ENCODE data around the gene GCHFR. TPM values are rescaled to one million over a fixed set of nuclear protein-coding genes. Genes with fewer than 3 reads are reported as not detected.

Gene GCHFR
- total RNA-seq, 8 experiments from 2014 or later, result 1.5 to 26.2 (median 6.2) TPM

DNA sequence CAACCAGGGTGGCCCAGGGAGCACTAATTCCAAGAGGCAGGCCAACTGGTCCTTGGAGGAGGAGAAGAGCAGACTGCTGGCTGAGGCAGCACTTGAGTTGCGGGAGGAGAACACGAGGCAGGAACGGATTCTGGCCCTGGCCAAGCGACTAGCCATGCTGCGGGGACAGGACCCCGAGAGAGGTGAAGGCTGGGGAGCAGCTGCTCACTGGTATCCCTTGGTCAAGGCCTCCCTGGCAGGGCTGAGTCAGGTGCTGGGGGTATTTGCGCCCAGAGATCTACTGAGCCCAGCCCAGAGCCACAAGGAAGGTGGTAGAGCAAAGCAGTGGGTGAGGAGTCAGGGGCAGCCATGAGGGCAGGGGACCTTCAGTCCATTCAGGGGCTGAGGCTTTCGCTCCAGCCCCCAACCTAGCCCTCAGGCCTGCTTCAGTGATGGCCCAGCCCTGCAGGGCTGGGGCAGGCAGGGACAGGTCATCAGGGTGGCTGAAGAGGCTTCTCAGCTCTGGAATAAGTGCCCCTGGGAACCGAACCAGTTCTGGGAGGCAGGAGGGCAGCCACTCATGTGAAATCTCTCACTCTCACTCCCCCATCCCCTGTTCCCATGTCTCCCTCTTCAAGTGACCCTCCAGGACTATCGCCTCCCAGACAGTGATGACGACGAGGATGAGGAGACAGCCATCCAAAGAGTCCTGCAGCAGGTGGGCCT, 49.0 kb downstream of the GCHFR start:
- WGBS, 10 experiments, result 86 to 95% (median 91%) methylated on average over 1 to 6 of the region's 12 CpGs; no CpG with 5 or more reads in 6 of the 10 experiments
- Histone ChIP-seq H3K27ac (no peak overlapping the region), H3K4me1 (replicated peaks in 1 of 2) (no peaks in the 10 kb centered on the region), H3K4me3 (no peak overlapping the region)
- in situ Hi-C loops (cut with MboI; ENCODE audit: low pct_unique_long_range_greater_than_20kb in 2 of 9, low sequenced_read_pairs in 9 of 9, unreplicated experiment in 9 of 9), result no loop called here
- no peak for ATAC-seq (replicated peaks in 6 of 8)

DNA sequence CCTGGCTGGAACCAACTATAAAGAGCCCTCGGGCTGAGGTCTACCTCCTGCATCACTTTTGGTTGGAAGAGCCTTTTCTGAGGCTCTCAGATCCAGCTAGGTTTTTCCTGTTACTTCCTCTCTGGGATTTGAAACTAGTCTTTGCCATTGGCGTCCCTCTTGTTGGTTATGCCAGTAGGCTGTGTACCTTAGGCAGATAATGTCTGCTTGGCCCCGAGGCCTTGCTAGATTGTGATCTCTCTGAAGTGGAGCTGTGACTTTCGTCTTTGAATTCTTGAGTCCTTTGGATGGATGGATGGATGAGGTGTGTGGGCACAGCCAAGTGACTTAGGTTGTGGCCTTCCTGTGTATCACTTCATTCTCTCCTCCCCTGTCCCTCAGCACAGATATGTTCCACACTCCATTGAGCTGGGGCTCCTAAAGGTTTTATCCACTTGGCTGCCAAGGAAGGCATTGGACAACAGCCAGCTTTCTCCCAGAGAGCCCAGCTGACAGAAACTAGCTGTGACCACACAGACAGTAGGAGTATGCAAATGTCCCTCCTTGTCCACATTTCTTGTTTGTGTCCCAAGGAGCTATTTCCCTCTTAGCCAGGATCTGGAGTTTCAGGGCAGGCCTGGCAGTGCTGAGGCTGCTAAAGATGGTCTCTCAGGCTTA, 51.3 kb downstream of the GCHFR start:
- Histone ChIP-seq H3K4me1 (replicated peaks in 1 of 2) (no peaks in the 10 kb centered on the region), H3K27ac (no peak overlapping the region), H3K4me3 (no peak overlapping the region)
- in situ Hi-C loops (cut with MboI; ENCODE audit: low pct_unique_long_range_greater_than_20kb in 2 of 9, low sequenced_read_pairs in 9 of 9, unreplicated experiment in 9 of 9), result no loop called here
- ATAC-seq (replicated peaks in 6 of 8), result peak in 5 of 8 experiments; percentile 33 to 86 (median 46)
- WGBS, 10 experiments, result 80 to 100% (median 90%) methylated on average over 1 to 4 of the region's 4 CpGs; no CpG with 5 or more reads in 5 of the 10 experiments

Other genes starting within 250 kb of the GCHFR start
- 10 to 100 TPM; 13.9 to 34.6 (median 21.1) TPM for gene CCDC32, start 199.0 kb upstream of the GCHFR start, total RNA-seq
- gene RPUSD2, start 194.8 kb upstream of the GCHFR start, total RNA-seq, result 10 to 100 TPM in 6 of 8 experiments, 1 to 10 TPM in 2; 8.5 to 12.6 (median 11.1) TPM
- gene KNL1, start 169.8 kb upstream of the GCHFR start, total RNA-seq, result 10 to 100 TPM in 3 of 8 experiments, 1 to 10 TPM in 4, under 1 TPM in 1; 0.61 to 21.4 (median 1.6) TPM
- 1 to 10 TPM in 3 of 8 experiments, under 1 TPM in 5; 0.46 to 9.0 (median 0.76) TPM for gene RAD51, start 68.9 kb upstream of the GCHFR start, total RNA-seq
- 10 to 100 TPM; 17.6 to 29.3 (median 23.9) TPM for gene RMDN3, start 8.8 kb upstream of the GCHFR start, total RNA-seq
- gene C15orf62, start 5.9 kb downstream of the GCHFR start, total RNA-seq, result 1 to 10 TPM; 1.3 to 4.9 (median 1.7) TPM
- gene ZFYVE19, start 43.0 kb downstream of the GCHFR start, total RNA-seq, result 10 to 100 TPM in 6 of 8 experiments, 1 to 10 TPM in 2; 9.4 to 21.2 (median 12.8) TPM
- 10 to 100 TPM; 20.3 to 52.5 (median 34.0) TPM for gene DNAJC17, start 43.4 kb downstream of the GCHFR start, total RNA-seq
- gene PPP1R14D, start 64.6 kb downstream of the GCHFR start, total RNA-seq, result not detected
- 1 to 10 TPM in 2 of 8 experiments, under 1 TPM in 6; 0.09 to 1.9 (median 0.37) TPM for gene SPINT1, start 80.0 kb downstream of the GCHFR start, total RNA-seq
- 1 to 10 TPM in 3 of 8 experiments, under 1 TPM in 5; 0.46 to 1.7 (median 0.83) TPM for gene RHOV, start 110.2 kb downstream of the GCHFR start, total RNA-seq
- 10 to 100 TPM; 12.9 to 24.9 (median 19.3) TPM for gene VPS18, start 130.4 kb downstream of the GCHFR start, total RNA-seq
- gene DLL4, start 165.3 kb downstream of the GCHFR start, total RNA-seq, result 10 to 100 TPM in 2 of 8 experiments, 1 to 10 TPM in 3, under 1 TPM in 3; 0.40 to 20.2 (median 3.0) TPM
- gene CHAC1, start 189.4 kb downstream of the GCHFR start, total RNA-seq, result 10 to 100 TPM in 5 of 8 experiments, 1 to 10 TPM in 3; 2.7 to 70.3 (median 21.4) TPM